Upper lobe of right lung (tissue), 1 donor: Measurements from ENCODE around the gene PTGES3. TPM values are rescaled to one million over a fixed set of nuclear protein-coding genes. Genes with fewer than 3 reads are reported as not detected.

Experiments used
- ATAC-seq: fragments of 200-7000 bp; cut with Tn5 transposase; one replicate; pipeline ENCODE4 v1.9.1; 2020; ENCODE audit warnings: mild to moderate bottlenecking, moderate library complexity
- DNase-seq: peaks from one replicate; pipeline ENCODE4 v3.0.0-alpha.2; 2020
- H3K27ac ChIP-seq: fragments of 200-600 bp; one replicate; pipeline ENCODE4 v1.8.0; 2022
- H3K27me3 ChIP-seq: fragments of 200-600 bp; one replicate; pipeline ENCODE4 v1.8.0; 2022; ENCODE audit warnings: mild to moderate bottlenecking
- H3K36me3 ChIP-seq: fragments of 200-600 bp; one replicate; pipeline ENCODE4 v1.8.0; 2022
- H3K4me1 ChIP-seq: fragments of 200-600 bp; one replicate; pipeline ENCODE4 v1.8.0; 2022
- H3K4me3 ChIP-seq: fragments of 200-600 bp; one replicate; pipeline ENCODE4 v1.8.0; 2022; ENCODE audit warnings: mild to moderate bottlenecking
- H3K9me3 ChIP-seq: fragments of 200-600 bp; one replicate; pipeline ENCODE4 v1.8.0; 2022
- intact Hi-C: fragments of 100-400 bp; cut with DNase I; formaldehyde crosslinking; loops from one replicate; pipeline ENCODE4 v1.11.0; 2022
- total RNA-seq: library from RNA; stranded (reverse); fragmentation: NEBNext Ultra II Directional; extraction: Animal tissue kit (Norgen Biotek cat#: 25700); gene quantifications from one replicate; pipeline ENCODE4 v1.2.1, GENCODE V29; 2021
- TF ChIP-seq, protein P1 (sequence below): fragments of 200-600 bp; IDR thresholded peaks from one replicate; pipeline ENCODE4 v1.8.0; 2022; ENCODE audit warnings: antibody characterized with exemption
- donor health status: DM: no; HTN: yes; CAD: no; lungs with severe emphysema.

PTGES3 gene
- total RNA-seq, 1 donor from 2014 or later = 168 TPM

DNA sequence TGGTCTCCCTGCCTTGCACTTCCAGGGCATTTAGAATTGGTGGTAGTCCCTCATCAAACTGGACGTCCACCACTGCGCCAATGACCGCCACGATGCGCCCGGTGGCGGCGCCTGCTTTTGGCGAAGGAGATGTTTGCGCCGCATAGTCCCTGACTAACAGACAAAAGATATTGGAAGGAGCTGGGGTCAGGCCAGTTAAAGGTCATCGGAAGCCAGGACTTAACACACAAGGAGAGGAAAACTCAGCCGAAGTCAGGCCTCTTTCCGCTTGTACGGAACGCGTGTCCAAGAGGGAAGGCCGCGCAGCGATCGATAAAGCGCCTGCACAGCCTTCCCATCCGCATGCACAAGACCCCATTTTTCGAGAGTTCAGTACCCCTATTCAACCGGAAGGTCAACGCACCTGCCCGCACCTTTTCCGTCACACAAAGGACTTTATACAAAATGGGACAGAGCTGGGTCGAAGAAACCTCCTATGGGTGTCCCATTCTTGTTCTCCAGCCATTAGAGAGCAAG, 42.8 kb downstream of the PTGES3 start:
- peaks cover 22% of the 10 kb centered on the region for H3K4me1 ChIP-seq
- H3K27me3 ChIP-seq = no peaks in the 10 kb centered on the region
- ATAC-seq = no peak
- peak overlapping the region; percentile 97 for H3K27ac ChIP-seq
- peak overlapping the region; percentile 100 for H3K4me3 ChIP-seq
- TF ChIP-seq, protein P1, sequence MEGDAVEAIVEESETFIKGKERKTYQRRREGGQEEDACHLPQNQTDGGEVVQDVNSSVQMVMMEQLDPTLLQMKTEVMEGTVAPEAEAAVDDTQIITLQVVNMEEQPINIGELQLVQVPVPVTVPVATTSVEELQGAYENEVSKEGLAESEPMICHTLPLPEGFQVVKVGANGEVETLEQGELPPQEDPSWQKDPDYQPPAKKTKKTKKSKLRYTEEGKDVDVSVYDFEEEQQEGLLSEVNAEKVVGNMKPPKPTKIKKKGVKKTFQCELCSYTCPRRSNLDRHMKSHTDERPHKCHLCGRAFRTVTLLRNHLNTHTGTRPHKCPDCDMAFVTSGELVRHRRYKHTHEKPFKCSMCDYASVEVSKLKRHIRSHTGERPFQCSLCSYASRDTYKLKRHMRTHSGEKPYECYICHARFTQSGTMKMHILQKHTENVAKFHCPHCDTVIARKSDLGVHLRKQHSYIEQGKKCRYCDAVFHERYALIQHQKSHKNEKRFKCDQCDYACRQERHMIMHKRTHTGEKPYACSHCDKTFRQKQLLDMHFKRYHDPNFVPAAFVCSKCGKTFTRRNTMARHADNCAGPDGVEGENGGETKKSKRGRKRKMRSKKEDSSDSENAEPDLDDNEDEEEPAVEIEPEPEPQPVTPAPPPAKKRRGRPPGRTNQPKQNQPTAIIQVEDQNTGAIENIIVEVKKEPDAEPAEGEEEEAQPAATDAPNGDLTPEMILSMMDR = no peak
- intact Hi-C loops = no loop called here
- DNase-seq = no peak
- peaks cover 45% of the 10 kb centered on the region for H3K36me3 ChIP-seq
- no peaks in the 10 kb centered on the region for H3K9me3 ChIP-seq

DNA sequence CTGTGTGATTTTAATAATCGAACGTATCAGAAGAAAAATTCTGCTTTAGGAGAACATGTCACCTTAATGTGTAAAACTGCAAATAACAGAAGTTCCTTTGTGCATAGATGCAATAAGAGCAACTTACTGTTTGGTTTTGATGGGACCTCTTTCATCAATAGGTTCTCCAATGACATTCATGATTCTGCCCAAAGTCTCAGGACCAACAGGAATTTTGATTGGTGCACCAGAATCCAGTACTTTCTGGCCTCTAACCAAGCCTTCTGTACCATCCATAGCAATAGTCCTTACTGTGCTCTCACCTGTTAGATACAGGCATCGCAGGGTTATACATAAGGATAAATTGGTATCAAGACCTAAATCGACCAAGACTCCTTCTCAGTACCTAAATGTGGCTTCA, 43.4 kb downstream of the PTGES3 start:
- TF ChIP-seq, protein P1 = no peak
- Histone ChIP-seq H3K9me3 (no peaks in the 10 kb centered on the region), H3K36me3 (peaks cover 51% of the 10 kb centered on the region), H3K4me1 (peaks cover 22% of the 10 kb centered on the region), H3K27ac (peak overlapping the region; percentile 97), H3K4me3 (peak overlapping the region; percentile 100), H3K27me3 (no peaks in the 10 kb centered on the region)
- intact Hi-C loops = no loop called here
- no peak for DNase-seq
- ATAC-seq = no peak

DNA sequence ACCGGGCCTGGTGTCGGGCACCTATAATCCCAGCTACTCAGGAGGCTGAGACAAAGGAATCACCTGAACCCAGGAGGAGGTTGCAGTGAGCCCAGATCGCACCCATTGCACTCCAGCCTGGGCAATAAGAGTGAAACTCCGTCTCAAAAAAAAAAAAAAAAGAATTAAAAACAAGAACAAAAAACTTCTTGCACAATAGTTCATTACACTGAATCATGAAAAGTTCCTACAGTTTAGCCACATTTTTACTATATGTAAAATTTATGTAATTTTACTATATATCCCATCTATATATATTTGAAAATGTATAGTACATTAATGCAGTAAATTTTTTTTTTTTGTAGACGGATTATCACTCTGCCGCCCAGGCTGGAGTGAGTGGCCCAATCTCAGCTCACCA, 46.9 kb downstream of the PTGES3 start:
- peaks cover 73% of the 10 kb centered on the region for H3K36me3 ChIP-seq

DNA sequence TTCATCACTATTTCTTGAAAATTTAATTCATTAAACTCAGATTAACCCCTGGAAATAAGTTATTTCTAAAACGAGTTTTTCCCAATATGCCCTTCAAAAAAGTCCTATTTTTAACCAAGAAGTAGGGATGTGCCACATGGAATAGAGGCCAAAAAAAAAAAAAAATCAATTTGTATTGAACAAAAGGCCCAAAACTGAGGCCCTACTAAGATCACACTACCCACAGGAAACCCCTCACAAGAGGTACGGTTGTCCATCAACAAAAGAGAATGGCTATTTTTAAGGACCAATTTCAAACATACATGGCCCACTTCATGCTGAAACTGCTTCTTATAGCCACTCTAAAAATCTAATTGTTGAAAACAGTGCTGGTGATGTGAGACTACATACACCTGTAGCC, 50.5 kb downstream of the PTGES3 start:
- TF ChIP-seq, protein P1 = no peak
- H3K4me1 ChIP-seq = peaks cover 28% of the 10 kb centered on the region

More for the DNA sequence above, 46.9 kb downstream of the PTGES3 start:
- H3K27me3 ChIP-seq = no peaks in the 10 kb centered on the region
- no peak for ATAC-seq
- TF ChIP-seq, protein P1 = no peak
- H3K27ac ChIP-seq = no peak overlapping the region
- H3K4me3 ChIP-seq = no peak overlapping the region
- no peaks in the 10 kb centered on the region for H3K9me3 ChIP-seq
- intact Hi-C loops = no loop called here
- no peak for DNase-seq
- peaks cover 30% of the 10 kb centered on the region for H3K4me1 ChIP-seq

DNA sequence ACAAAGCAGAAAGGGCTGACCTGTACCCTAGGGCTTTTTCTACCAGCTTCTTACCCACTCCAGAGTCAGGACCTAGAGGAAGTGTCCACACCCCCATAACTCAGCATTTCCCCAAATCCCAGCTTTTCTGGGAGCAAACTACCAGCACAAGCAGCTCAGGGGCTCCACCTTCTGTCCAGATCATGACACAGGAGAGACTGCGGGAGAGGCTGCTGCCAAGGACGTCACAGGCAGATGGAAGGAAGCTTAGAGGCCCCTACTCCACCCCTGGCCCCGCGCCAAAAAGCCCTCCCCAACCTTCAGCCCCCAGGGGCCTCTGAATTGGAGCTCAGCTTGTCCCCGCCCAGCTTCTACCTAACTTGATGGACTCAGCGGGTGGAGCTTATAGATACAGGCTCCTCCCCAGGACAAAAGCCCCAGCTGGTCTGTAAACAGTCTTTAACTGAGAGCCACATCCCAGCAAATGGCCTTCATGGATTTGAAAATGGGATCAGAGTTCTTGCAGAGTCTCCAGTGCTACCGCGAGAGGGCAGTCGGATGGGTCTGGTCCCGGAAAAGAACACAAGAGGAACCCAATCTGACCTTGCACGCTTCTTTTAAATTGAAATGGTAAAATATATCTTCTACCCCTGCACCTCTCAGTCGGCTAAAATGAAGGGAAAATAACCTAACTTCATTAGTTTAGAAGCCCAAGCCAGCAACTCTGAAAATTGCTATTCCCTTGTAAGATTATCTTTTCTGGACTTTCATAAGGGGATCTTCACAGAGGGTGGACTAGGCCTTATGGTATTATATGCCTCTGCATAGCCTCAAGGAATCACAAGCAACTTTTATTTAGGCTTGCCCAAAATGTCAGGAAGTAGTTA, 51.2 kb downstream of the PTGES3 start:
- H3K4me3 ChIP-seq = peak overlapping the region; percentile 87
- TF ChIP-seq, protein P1 = peak; percentile 65
- no peaks in the 10 kb centered on the region for H3K9me3 ChIP-seq
- ATAC-seq = peak; percentile 75
- H3K36me3 ChIP-seq = peaks cover 45% of the 10 kb centered on the region
- intact Hi-C loops = no loop called here
- H3K27me3 ChIP-seq = no peaks in the 10 kb centered on the region
- peak overlapping the region; percentile 92 for H3K27ac ChIP-seq
- DNase-seq = peak; percentile 96
- peaks cover 35% of the 10 kb centered on the region for H3K4me1 ChIP-seq

More for the DNA sequence above, 50.5 kb downstream of the PTGES3 start:
- DNase-seq = no peak
- H3K27ac ChIP-seq = peak overlapping the region; percentile 92
- no peaks in the 10 kb centered on the region for H3K27me3 ChIP-seq
- H3K4me3 ChIP-seq = no peak overlapping the region
- intact Hi-C loops = no loop called here
- H3K9me3 ChIP-seq = no peaks in the 10 kb centered on the region
- H3K36me3 ChIP-seq = peaks cover 52% of the 10 kb centered on the region
- no peak for ATAC-seq
